GM12878 (cell line): ENCODE results near the gene TSHZ2. TPM values are rescaled to one million over a fixed set of nuclear protein-coding genes. Genes with fewer than 3 reads are reported as not detected.

Experiments used
- ATAC-seq: fragments of 200-7000 bp; cut with Tn5 transposase; 3 replicates; pipeline ENCODE4 v1.9.1; 2020; ENCODE audit warnings: mild to moderate bottlenecking, moderate library complexity
- BruUV-seq: library from RNA; stranded (reverse); fragments of 400-500 nt; replicated peaks from 2 replicates; lab custom pipeline; 2021; lab: Mats Ljungman, UMichigan
- CTCF ChIA-PET: fragments of 300-600 bp; sonication (Branson Sonifier 250); formaldehyde crosslinking; extraction: SDS; loops from one replicate; lab custom pipeline; 2021; ENCODE audit warnings: inconsistent platforms; lab: Yijun Ruan, JAX
- POLR2A ChIA-PET: fragments of 350-600 bp; formaldehyde crosslinking; extraction: SDS; loops from one replicate; lab custom pipeline; 2021; ENCODE audit warnings: inconsistent platforms; lab: Charles Lee
- RAD21 ChIA-PET: fragments of 300-600 bp; sonication (Branson Sonifier 250); formaldehyde crosslinking; loops from one replicate; lab custom pipeline; 2023; ENCODE audit warnings: antibody characterized with exemption; ENCODE audit not compliant: unreplicated experiment; lab: Charles Lee
- SMC1A ChIA-PET: fragments of 300-600 bp; sonication (Branson Sonifier 250); formaldehyde crosslinking; loops from one replicate; lab custom pipeline; 2023; ENCODE audit not compliant: unreplicated experiment, uncharacterized antibody; lab: Charles Lee
- DNase-seq: peaks from one replicate; pipeline ENCODE4 v3.0.0-alpha.2; 2011; ENCODE audit warnings: low read depth, low spot score
- FAIRE-seq: peaks from 3 replicates; lab custom pipeline; 2011; peaks lifted over from hg19 to GRCh38; lab: Jason Lieb, UNC
- H2AFZ ChIP-seq: 2 replicates; pipeline ENCODE4 v1.6.0; 2011; ENCODE audit warnings: low read depth, low read length, control low read depth; ENCODE audit not compliant: control insufficient read depth
- H3K27ac ChIP-seq: 2 replicates; pipeline ENCODE4 v1.5.1; 2011; ENCODE audit warnings: control low read depth; ENCODE audit not compliant: control insufficient read depth, insufficient read depth
- H3K27me3 ChIP-seq, 2 experiments: replicated peaks in 1 of 2; 2 replicates each; pipeline versions ENCODE4 v1.6.0 to v1.6.1; 2011; ENCODE audit warnings: low read length in 1 of 2; ENCODE audit not compliant: control insufficient read depth in 2 of 2, insufficient read depth in 2 of 2
- H3K36me3 ChIP-seq, 2 experiments: 2 replicates each; pipeline ENCODE4 v1.5.1; 2011; ENCODE audit warnings: low read length in 1 of 2; ENCODE audit not compliant: control insufficient read depth in 2 of 2, insufficient read depth in 2 of 2
- H3K4me1 ChIP-seq: 2 replicates; pipeline ENCODE4 v1.6.1; 2011; ENCODE audit warnings: mild to moderate bottlenecking, low read length, moderate library complexity, mixed read lengths; ENCODE audit not compliant: control insufficient read depth, insufficient read depth
- H3K4me2 ChIP-seq: 2 replicates; pipeline ENCODE4 v1.6.0; 2011; ENCODE audit warnings: control low read depth; ENCODE audit not compliant: control insufficient read depth, insufficient read depth
- H3K4me3 ChIP-seq: fragments of 200-600 bp; sonication (generic); 2 replicates; pipeline ENCODE4 v1.5.1; 2016
- H3K79me2 ChIP-seq: 2 replicates; pipeline ENCODE4 v1.6.0; 2011; ENCODE audit warnings: low read length; ENCODE audit not compliant: control insufficient read depth, insufficient read depth
- H3K9ac ChIP-seq: 2 replicates; pipeline ENCODE4 v1.8.0; 2011; ENCODE audit warnings: low read length, control low read depth, mixed read lengths; ENCODE audit not compliant: control insufficient read depth, insufficient read depth
- H3K9me3 ChIP-seq: replicated peaks from 3 replicates; pipeline ENCODE4 v1.5.1; 2011; ENCODE audit warnings: mild to moderate bottlenecking, low read length; ENCODE audit not compliant: control insufficient read depth, insufficient read depth
- H4K20me1 ChIP-seq: 2 replicates; pipeline ENCODE4 v1.6.0; 2011; ENCODE audit not compliant: control insufficient read depth, insufficient read depth
- HCFC1 ChIP-seq: fragments of 150-350 bp; IDR thresholded peaks from 2 replicates; pipeline ENCODE4 v1.6.1; 2014; ENCODE audit warnings: low read length
- HDAC2 ChIP-seq: fragments of 200-600 bp; sonication (generic); IDR thresholded peaks from 2 replicates; pipeline ENCODE4 v1.6.1; 2017
- JUNB ChIP-seq: IDR thresholded peaks from 2 replicates; pipeline ENCODE4 v1.6.1; 2016; ENCODE audit warnings: antibody characterized with exemption, mild to moderate bottlenecking
- MYB ChIP-seq: fragments of 150-350 bp; IDR thresholded peaks from 2 replicates; pipeline ENCODE4 v1.6.1; 2014; ENCODE audit warnings: mild to moderate bottlenecking, low read depth, low read length, borderline replicate concordance
- PAX8 ChIP-seq: fragments of 450-650 bp; IDR thresholded peaks from 2 replicates; pipeline ENCODE4 v1.6.1; 2017; ENCODE audit warnings: mild to moderate bottlenecking, moderate library complexity
- SMAD5 ChIP-seq: IDR thresholded peaks from 2 replicates; pipeline ENCODE4 v1.6.1; 2016; ENCODE audit warnings: antibody characterized with exemption, low read depth
- SMARCA5 ChIP-seq: fragments of 450-650 bp; IDR thresholded peaks from 2 replicates; pipeline ENCODE4 v1.6.1; 2017; ENCODE audit warnings: mild to moderate bottlenecking
- SUPT20H ChIP-seq: IDR thresholded peaks from 2 replicates; pipeline ENCODE4 v1.6.1; 2011; ENCODE audit warnings: low read depth, mild to moderate bottlenecking, low read length, moderate library complexity, borderline replicate concordance; ENCODE audit not compliant: control insufficient read depth
- SUZ12 ChIP-seq: fragments of 200-600 bp; sonication (generic); IDR thresholded peaks from one replicate; pipeline ENCODE4 v1.6.1; 2018; ENCODE audit warnings: antibody characterized with exemption, mild to moderate bottlenecking; ENCODE audit not compliant: unreplicated experiment
- TCF7 ChIP-seq: IDR thresholded peaks from 2 replicates; pipeline ENCODE4 v1.6.1; 2014; ENCODE audit warnings: antibody characterized with exemption, borderline replicate concordance
- YBX1 ChIP-seq: fragments of 450-650 bp; IDR thresholded peaks from 2 replicates; pipeline ENCODE4 v1.6.1; 2016; ENCODE audit warnings: antibody characterized with exemption
- ZNF274 ChIP-seq: IDR thresholded peaks from one replicate; pipeline ENCODE4 v1.8.0; 2011; ENCODE audit not compliant: insufficient read length, insufficient read depth
- ZSCAN29 ChIP-seq: fragments of 450-650 bp; IDR thresholded peaks from 2 replicates; pipeline ENCODE4 v1.6.1; 2017; ENCODE audit warnings: mild to moderate bottlenecking, moderate library complexity
- WGBS: methylation state at CpG from one replicate; pipeline ENCODE4 v1.1.6; 2016; ENCODE audit warnings: low lambda C conversion rate; ENCODE audit not compliant: insufficient replicate concordance, insufficient coverage; ENCODE audit errors: missing lambda C conversion rate; 5-methylcytosine and 5-hydroxymethylcytosine counted together
- in situ Hi-C: fragments of 300-500 bp; cut with MboI; formaldehyde crosslinking; loops from 9 replicates; pipeline ENCODE4 v1.14.3; 2018; ENCODE audit warnings: mixed read lengths
- intact Hi-C: fragments of 100-400 bp; cut with micrococcal nuclease; formaldehyde crosslinking; loops from one replicate; pipeline ENCODE4 v1.14.2; 2022; ENCODE audit not compliant: unreplicated experiment
- polyA plus RNA-seq, 11 experiments: library from polyadenylated mRNA; depleted of rRNA in 4 of 11; unstranded in 6 of 11; stranded (reverse) in 5 of 11; fragments of >200 nt; fragmentation: Nextera tagmentation in 4 of 11; fragmentation: Illumina TruSeq in 1 of 11; extraction: Ambion mirVana in 4 of 11; extraction: Trizol in 1 of 11; gene quantifications; 1 replicate in 1 of 11; 2 replicates in 10 of 11; pipeline versions ENCODE4 v1.2.1 to v1.2.3, GENCODE V29; 2011 to 2016; ENCODE audit warnings: inconsistent platforms in 2 of 11, missing spikeins in 2 of 11, low read depth in 1 of 11
- total RNA-seq, 4 experiments: library from RNA; depleted of rRNA in 3 of 4; stranded (reverse); fragments of >200 nt in 3 of 4; fragmentation: Illumina TruSeq in 1 of 4; extraction: Trizol in 1 of 4; gene quantifications; 2 replicates each; pipeline versions ENCODE4 v1.2.1 to v1.2.3, GENCODE V29; 2013 to 2021
- TF ChIP-seq, protein P1 (sequence below): fragments of 450-650 bp; IDR thresholded peaks from 2 replicates; pipeline ENCODE4 v1.6.1; 2014; ENCODE audit warnings: mild to moderate bottlenecking
- TF ChIP-seq, protein P2 (sequence below): IDR thresholded peaks from 2 replicates; pipeline ENCODE4 v1.6.1; 2011; ENCODE audit warnings: low read depth, mild to moderate bottlenecking, low read length, moderate library complexity, borderline replicate concordance; ENCODE audit errors: extremely low read depth
- TF ChIP-seq, protein P3 (sequence below): IDR thresholded peaks from 2 replicates; pipeline ENCODE4 v1.6.1; 2012; ENCODE audit warnings: mild to moderate bottlenecking, low read depth, low read length

TSHZ2 gene
- total and polyA plus RNA-seq, 10 of the 15 experiments (the other 5 are each of a cell fraction or from before 2014, with no cell fraction given), result 0.01 to 0.86 (median 0.13) TPM; not detected in 2

DNA sequence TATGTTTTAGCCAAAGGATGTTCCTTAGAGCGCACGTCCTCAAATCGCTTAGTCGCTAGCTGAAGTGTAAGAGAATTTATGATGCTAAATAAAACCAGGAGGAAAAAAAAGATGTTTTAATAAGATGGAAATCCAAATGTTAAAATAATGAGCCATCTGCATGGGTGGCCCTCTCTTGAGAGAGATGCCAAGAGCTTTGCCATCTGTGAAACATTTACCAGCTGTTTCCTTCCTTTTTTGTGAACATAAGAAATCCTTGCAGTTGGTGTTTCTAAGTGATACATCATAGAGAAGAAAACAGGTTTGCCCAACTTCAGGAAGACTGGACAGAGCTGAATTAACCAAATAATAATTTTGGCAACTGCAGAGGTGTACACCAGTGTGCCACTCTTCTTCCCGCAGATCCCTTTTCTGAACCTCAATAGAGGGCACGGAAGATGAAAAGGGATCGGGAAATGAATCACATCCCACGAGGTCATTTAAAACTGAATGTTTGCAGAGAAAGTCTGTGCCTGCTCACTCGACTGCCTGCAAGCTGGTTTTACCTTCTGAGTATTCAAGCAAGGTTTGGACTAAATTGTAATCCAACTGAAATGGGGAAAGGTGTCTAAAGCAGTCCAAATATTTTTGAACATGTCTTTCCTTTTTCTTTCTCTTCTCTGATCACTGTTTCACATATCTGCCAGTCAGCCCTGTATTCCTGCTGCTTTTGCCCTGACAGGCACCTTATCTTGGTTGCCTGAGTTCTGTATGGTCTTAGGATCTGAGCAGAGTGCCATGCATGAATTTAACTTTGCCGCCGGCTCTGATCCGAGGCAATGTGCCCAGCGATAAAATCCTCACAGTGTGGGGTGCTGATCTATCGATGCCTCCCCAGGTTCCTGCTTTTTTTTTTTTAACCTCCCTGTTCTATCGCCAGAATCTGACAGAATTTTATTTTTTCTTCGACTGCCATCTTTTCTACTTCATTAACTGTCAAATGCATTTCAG is 35.5 kb upstream of the TSHZ2 start:
- RAD21 ChIA-PET, result no interaction called here
- WGBS, result 65% methylated on average over 16 of the region's 16 CpGs
- CTCF ChIA-PET, result no interaction called here

More for the DNA sequence above, 35.5 kb upstream of the TSHZ2 start:
- TF ChIP-seq MYB (no peak), HDAC2 (no peak), PAX8 (no peak), ZNF274 (no peak), SMAD5 (no peak), ZSCAN29 (no peak), YBX1 (no peak), SUZ12 (no peak), HCFC1 (no peak), JUNB (no peak), SUPT20H (no peak), SMARCA5 (no peak), TCF7 (no peak)
- TF ChIP-seq, protein P1, sequence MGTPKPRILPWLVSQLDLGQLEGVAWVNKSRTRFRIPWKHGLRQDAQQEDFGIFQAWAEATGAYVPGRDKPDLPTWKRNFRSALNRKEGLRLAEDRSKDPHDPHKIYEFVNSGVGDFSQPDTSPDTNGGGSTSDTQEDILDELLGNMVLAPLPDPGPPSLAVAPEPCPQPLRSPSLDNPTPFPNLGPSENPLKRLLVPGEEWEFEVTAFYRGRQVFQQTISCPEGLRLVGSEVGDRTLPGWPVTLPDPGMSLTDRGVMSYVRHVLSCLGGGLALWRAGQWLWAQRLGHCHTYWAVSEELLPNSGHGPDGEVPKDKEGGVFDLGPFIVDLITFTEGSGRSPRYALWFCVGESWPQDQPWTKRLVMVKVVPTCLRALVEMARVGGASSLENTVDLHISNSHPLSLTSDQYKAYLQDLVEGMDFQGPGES, result no peak
- TF ChIP-seq, protein P2, sequence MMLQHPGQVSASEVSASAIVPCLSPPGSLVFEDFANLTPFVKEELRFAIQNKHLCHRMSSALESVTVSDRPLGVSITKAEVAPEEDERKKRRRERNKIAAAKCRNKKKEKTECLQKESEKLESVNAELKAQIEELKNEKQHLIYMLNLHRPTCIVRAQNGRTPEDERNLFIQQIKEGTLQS, result no peak
- TF ChIP-seq, protein P3, sequence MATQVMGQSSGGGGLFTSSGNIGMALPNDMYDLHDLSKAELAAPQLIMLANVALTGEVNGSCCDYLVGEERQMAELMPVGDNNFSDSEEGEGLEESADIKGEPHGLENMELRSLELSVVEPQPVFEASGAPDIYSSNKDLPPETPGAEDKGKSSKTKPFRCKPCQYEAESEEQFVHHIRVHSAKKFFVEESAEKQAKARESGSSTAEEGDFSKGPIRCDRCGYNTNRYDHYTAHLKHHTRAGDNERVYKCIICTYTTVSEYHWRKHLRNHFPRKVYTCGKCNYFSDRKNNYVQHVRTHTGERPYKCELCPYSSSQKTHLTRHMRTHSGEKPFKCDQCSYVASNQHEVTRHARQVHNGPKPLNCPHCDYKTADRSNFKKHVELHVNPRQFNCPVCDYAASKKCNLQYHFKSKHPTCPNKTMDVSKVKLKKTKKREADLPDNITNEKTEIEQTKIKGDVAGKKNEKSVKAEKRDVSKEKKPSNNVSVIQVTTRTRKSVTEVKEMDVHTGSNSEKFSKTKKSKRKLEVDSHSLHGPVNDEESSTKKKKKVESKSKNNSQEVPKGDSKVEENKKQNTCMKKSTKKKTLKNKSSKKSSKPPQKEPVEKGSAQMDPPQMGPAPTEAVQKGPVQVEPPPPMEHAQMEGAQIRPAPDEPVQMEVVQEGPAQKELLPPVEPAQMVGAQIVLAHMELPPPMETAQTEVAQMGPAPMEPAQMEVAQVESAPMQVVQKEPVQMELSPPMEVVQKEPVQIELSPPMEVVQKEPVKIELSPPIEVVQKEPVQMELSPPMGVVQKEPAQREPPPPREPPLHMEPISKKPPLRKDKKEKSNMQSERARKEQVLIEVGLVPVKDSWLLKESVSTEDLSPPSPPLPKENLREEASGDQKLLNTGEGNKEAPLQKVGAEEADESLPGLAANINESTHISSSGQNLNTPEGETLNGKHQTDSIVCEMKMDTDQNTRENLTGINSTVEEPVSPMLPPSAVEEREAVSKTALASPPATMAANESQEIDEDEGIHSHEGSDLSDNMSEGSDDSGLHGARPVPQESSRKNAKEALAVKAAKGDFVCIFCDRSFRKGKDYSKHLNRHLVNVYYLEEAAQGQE, result no peak
- H3K9me3 ChIP-seq, result no peaks in the 10 kb centered on the region; the same call in 2 of the 3 replicates
- ATAC-seq (no peak), FAIRE-seq (no peak), DNase-seq (no peak)
- in situ Hi-C loops (no loop called here), intact Hi-C loops (no loop called here)
- no peaks in the 10 kb centered on the region for H3K36me3 ChIP-seq
- no peaks in the 10 kb centered on the region for H3K79me2 ChIP-seq
- H4K20me1 ChIP-seq, result no peaks in the 10 kb centered on the region
- ChIA-PET SMC1A (interaction anchor here (0.6 kb wide), 1 partner anchor 975 kb away, joined by 3 read pairs; no protein-coding TSS in a partner anchor), POLR2A (no interaction called here)
- no peak overlapping the region for H3K27ac ChIP-seq
- no peaks in the 10 kb centered on the region for H3K4me1 ChIP-seq
- no TSS peak for BruUV-seq
- no peak overlapping the region for H3K4me2 ChIP-seq
- H3K9ac ChIP-seq, result no peak overlapping the region
- no peak overlapping the region for H2AFZ ChIP-seq
- H3K4me3 ChIP-seq, result no peak overlapping the region
- no peaks in the 10 kb centered on the region for H3K27me3 ChIP-seq
